ENCODE measurements around the gene RAB40A.
"Not testable (repeated sequence)": the region's sequence is repeated elsewhere in the genome, so short reads cannot be mapped to it uniquely, and the experiment has no call there.

Gene RAB40A

GRCh38 chrX:103520386-103520785 lies 1.1 kb upstream of the RAB40A start:
- DNase-seq, result no peak

- DNase-seq, result no peak
These were observed 718 bp downstream of the RAB40A start for GRCh38 chrX:103518571-103518970.

GRCh38 chrX:103517246-103517645 lies 2.0 kb downstream of the RAB40A start:
- DNase-seq, result peak; percentile 35

GRCh38 chrX:103513476-103514108 lies 5.7 kb downstream of the RAB40A start:
- no peak for DNase-seq

GRCh38 chrX:103513067-103513466 lies 6.2 kb downstream of the RAB40A start:
- no peak for DNase-seq

GRCh38 chrX:103510031-103510430 lies 9.3 kb downstream of the RAB40A start:
- no peak for DNase-seq

- no peak for DNase-seq
These were observed 15.5 kb downstream of the RAB40A start for GRCh38 chrX:103503853-103504207.

GRCh38 chrX:103503163-103503852 lies 16.0 kb downstream of the RAB40A start:
- no peak for DNase-seq

GRCh38 chrX:103498786-103499185 lies 20.5 kb downstream of the RAB40A start:
- no peak for DNase-seq

- no peak for DNase-seq
These were observed 23.5 kb downstream of the RAB40A start for GRCh38 chrX:103495786-103496185.

- not testable (repeated sequence) for DNase-seq
These were observed 25.7 kb downstream of the RAB40A start for GRCh38 chrX:103493578-103493977.

- DNase-seq, result not testable (repeated sequence)
These were observed 29.6 kb downstream of the RAB40A start for GRCh38 chrX:103489733-103490132.

- no peak for DNase-seq
These were observed 30.5 kb downstream of the RAB40A start for GRCh38 chrX:103488794-103489193.

GRCh38 chrX:103488332-103488731 lies 31.0 kb downstream of the RAB40A start:
- DNase-seq, result no peak

- no peak for DNase-seq
These were observed 35.6 kb downstream of the RAB40A start for GRCh38 chrX:103483720-103484119.

- no peak for DNase-seq
These were observed 38.8 kb downstream of the RAB40A start for GRCh38 chrX:103480526-103480925.

GRCh38 chrX:103477496-103477895 lies 41.8 kb downstream of the RAB40A start:
- no peak for DNase-seq

GRCh38 chrX:103475381-103475780 lies 43.9 kb downstream of the RAB40A start:
- DNase-seq, result no peak

GRCh38 chrX:103469977-103470376 lies 49.3 kb downstream of the RAB40A start:
- DNase-seq, result not testable (repeated sequence)

GRCh38 chrX:103467887-103468286 lies 51.4 kb downstream of the RAB40A start:
- DNase-seq, result no peak

- no peak for DNase-seq
These were observed 52.1 kb downstream of the RAB40A start for GRCh38 chrX:103467156-103467555.

- DNase-seq, result peak; percentile 74
These were observed 54.5 kb downstream of the RAB40A start for GRCh38 chrX:103464774-103465117.

GRCh38 chrX:103464072-103464773 lies 55.1 kb downstream of the RAB40A start:
- DNase-seq, result peak; percentile 4

GRCh38 chrX:103461156-103461555 lies 58.1 kb downstream of the RAB40A start:
- DNase-seq, result no peak

All from kidney glomerular epithelial cell (primary cell).